Measurements from ENCODE around the gene KLHDC4.

The KLHDC4 gene

GRCh38 chr16:87680272-87680644 lies 85.5 kb downstream of the KLHDC4 start:
- TF ChIP-seq, protein P1, sequence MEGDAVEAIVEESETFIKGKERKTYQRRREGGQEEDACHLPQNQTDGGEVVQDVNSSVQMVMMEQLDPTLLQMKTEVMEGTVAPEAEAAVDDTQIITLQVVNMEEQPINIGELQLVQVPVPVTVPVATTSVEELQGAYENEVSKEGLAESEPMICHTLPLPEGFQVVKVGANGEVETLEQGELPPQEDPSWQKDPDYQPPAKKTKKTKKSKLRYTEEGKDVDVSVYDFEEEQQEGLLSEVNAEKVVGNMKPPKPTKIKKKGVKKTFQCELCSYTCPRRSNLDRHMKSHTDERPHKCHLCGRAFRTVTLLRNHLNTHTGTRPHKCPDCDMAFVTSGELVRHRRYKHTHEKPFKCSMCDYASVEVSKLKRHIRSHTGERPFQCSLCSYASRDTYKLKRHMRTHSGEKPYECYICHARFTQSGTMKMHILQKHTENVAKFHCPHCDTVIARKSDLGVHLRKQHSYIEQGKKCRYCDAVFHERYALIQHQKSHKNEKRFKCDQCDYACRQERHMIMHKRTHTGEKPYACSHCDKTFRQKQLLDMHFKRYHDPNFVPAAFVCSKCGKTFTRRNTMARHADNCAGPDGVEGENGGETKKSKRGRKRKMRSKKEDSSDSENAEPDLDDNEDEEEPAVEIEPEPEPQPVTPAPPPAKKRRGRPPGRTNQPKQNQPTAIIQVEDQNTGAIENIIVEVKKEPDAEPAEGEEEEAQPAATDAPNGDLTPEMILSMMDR (IDR thresholded peaks at IDR 0.05; ENCODE audit: low read depth, low read length, missing control alignments): no peak
- no peak overlapping the region for H3K4me3 ChIP-seq (ENCODE audit: low read depth, low read length)
- no peak for DNase-seq (ENCODE audit: low read depth)

DNA sequence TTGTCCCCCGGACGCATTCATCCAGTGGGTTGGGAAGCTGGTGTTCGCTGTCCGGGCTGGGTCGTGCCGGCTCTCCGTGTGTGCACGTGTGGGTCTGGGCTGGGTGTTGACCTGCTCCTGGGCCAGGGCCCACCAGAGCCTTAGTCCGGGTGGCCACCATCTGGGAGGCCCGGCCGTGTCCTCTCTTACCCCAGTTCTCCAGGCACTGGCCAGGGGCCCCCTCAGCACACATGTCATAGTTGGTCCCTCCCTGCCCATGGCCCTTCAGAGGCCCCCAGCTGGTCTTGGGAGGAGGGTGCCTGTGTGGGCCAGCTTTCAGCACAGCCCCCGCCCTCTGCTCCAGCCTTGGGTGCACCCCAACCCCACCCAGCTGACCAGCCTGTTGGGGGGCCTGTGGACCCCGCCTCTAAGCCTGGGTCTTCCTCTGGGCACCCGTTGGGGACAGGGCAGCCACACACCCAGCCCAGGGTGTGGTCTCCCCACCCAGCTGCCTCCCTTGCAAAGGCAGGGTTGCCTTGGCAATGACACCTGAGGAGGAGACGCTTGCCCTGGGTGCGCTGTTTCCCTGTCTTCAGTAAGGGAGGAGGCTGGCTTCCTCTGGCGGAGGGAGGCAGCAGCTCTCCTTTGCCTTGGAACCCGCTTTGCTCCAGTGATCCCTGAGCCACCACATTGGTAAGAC lies 86.1 kb downstream of the KLHDC4 start:
- DNase-seq (ENCODE audit: low read depth): no peak
- TF ChIP-seq, protein P1 (IDR thresholded peaks at IDR 0.05; ENCODE audit: low read depth, low read length, missing control alignments): no peak

GRCh38 chr16:87678618-87679017 lies 87.2 kb downstream of the KLHDC4 start:
- TF ChIP-seq, protein P1 (IDR thresholded peaks at IDR 0.05; ENCODE audit: low read depth, low read length, missing control alignments): no peak
- DNase-seq (ENCODE audit: low read depth): no peak
- no peak overlapping the region for H3K4me3 ChIP-seq (ENCODE audit: low read depth, low read length)

More for the DNA sequence above, 86.1 kb downstream of the KLHDC4 start:
- H3K4me3 ChIP-seq (ENCODE audit: low read depth, low read length): no peak overlapping the region

GRCh38 chr16:87677830-87678229 lies 88.0 kb downstream of the KLHDC4 start:
- TF ChIP-seq, protein P1 (IDR thresholded peaks at IDR 0.05; ENCODE audit: low read depth, low read length, missing control alignments): no peak
- DNase-seq (ENCODE audit: low read depth): no peak
- H3K4me3 ChIP-seq (ENCODE audit: low read depth, low read length): no peak overlapping the region

DNA sequence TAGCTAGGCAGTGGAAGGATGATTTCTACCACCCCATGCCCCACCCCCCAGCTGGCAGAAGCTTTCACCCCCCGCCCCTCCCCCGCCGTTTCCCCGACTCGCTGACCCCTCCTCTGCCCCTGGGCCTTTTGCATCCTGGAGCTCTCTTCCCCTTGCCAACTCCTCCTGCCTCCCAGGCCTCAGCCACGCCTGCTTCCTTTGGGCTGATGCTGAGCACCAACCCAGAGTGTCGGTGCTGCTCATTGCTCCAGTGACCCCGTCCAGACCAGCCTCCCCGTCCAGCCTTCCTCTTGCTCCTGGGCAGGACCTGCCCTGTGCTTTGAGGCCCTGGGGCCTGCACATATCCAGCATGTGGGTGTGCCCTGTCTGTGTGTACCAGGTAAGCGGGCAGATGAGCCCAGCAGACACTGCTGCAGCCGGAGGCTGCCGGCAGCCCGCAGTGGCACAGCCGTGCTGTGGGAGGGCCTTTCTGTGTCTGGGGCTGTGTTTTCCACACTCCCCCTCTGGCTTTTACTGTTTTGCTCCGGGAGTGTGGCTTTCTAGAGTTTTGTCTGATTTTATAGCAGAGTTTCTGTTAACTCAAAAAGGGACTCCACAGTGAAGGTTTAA lies 90.6 kb downstream of the KLHDC4 start:
- TF ChIP-seq, protein P1 (IDR thresholded peaks at IDR 0.05; ENCODE audit: low read depth, low read length, missing control alignments): no peak
- no peak for DNase-seq (ENCODE audit: low read depth)
- H3K4me3 ChIP-seq (ENCODE audit: low read depth, low read length): no peak overlapping the region

GRCh38 chr16:87674419-87674818 lies 91.4 kb downstream of the KLHDC4 start:
- no peak overlapping the region for H3K4me3 ChIP-seq (ENCODE audit: low read depth, low read length)
- no peak for DNase-seq (ENCODE audit: low read depth)
- TF ChIP-seq, protein P1 (IDR thresholded peaks at IDR 0.05; ENCODE audit: low read depth, low read length, missing control alignments): no peak
